Activated CD4-positive, alpha-beta T cell treated with anti-CD3 and anti-CD28 coated beads for 36 hours (primary cell): Measurements from ENCODE around the gene HOXB5. TPM values are rescaled to one million over a fixed set of nuclear protein-coding genes. Genes with fewer than 3 reads are reported as not detected.

Experiments
- ATAC-seq: fragments of 200-7000 bp; cut with Tn5 transposase; one replicate; pipeline ENCODE4 v1.10.0; 2021; ENCODE audit warnings: mild to moderate bottlenecking, moderate library complexity
- CTCF ChIA-PET: fragments of 350-600 bp; sonication (Branson Sonifier 250); formaldehyde crosslinking; loops from one replicate; lab custom pipeline; 2021; ENCODE audit warnings: antibody characterized with exemption; lab: Charles Lee
- POLR2A ChIA-PET: fragments of 350-600 bp; sonication (Branson Sonifier 250); formaldehyde crosslinking; loops from one replicate; lab custom pipeline; 2021; ENCODE audit warnings: antibody characterized with exemption, inconsistent platforms; lab: Charles Lee
- DNase-seq: peaks from one replicate; pipeline ENCODE4 v3.0.0-alpha.2; 2020
- H3K27ac Mint-ChIP-seq: one replicate; pipeline ENCODE4 v1.8.0; 2021; ENCODE audit warnings: mixed read lengths
- H3K27me3 Mint-ChIP-seq: one replicate; pipeline ENCODE4 v1.8.0; 2021; ENCODE audit warnings: mixed read lengths
- H3K36me3 Mint-ChIP-seq: one replicate; pipeline ENCODE4 v1.8.0; 2021; ENCODE audit warnings: low read depth, mixed read lengths
- H3K4me1 Mint-ChIP-seq: one replicate; pipeline ENCODE4 v1.8.0; 2021; ENCODE audit warnings: mixed read lengths
- H3K4me3 Mint-ChIP-seq: one replicate; pipeline ENCODE4 v1.8.0; 2021; ENCODE audit warnings: mild to moderate bottlenecking, moderate library complexity, mixed read lengths
- H3K9me3 Mint-ChIP-seq: one replicate; pipeline ENCODE4 v1.8.0; 2021; ENCODE audit warnings: low read depth, mixed read lengths
- intact Hi-C, 2 experiments: fragments of 100-400 bp; cut with DNase I in 1 of 2; cut with micrococcal nuclease in 1 of 2; formaldehyde crosslinking; loops; one replicate each; pipeline versions ENCODE4 v1.14.2 to v1.15.1; 2022 to 2024; cut with DNase I, micrococcal nuclease
- total RNA-seq, 2 experiments: library from RNA; stranded (reverse); gene quantifications; one replicate each; pipeline ENCODE4 v1.2.3, GENCODE V29; 2021

HOXB5 gene
- total RNA-seq, 2 experiments from 2014 or later: not detected

GRCh38 chr17:48586355-48587258 lies 7.0 kb downstream of the HOXB5 start:
- Mint-ChIP-seq H3K4me1 (peaks cover 31% of the 10 kb centered on the region), H3K9me3 (no peaks in the 10 kb centered on the region)

GRCh38 chr17:48584223-48584741 lies 9.3 kb downstream of the HOXB5 start:
- no peaks in the 10 kb centered on the region for H3K36me3 Mint-ChIP-seq
- H3K4me3 Mint-ChIP-seq: no peak overlapping the region
- intact Hi-C loops: no loop called here
- no peak for ATAC-seq
- no peaks in the 10 kb centered on the region for H3K9me3 Mint-ChIP-seq
- peaks cover 93% of the 10 kb centered on the region for H3K27me3 Mint-ChIP-seq
- no peak for DNase-seq
- peaks cover 44% of the 10 kb centered on the region for H3K4me1 Mint-ChIP-seq
- CTCF ChIA-PET: interaction anchor here (0.7 to 2.2 kb wide), 6 partner anchors 9 to 320 kb away, joined by 3 to 14 read pairs (median 6); partner anchors contain the start of gene HOXB5
- POLR2A ChIA-PET: no interaction called here
- no peak overlapping the region for H3K27ac Mint-ChIP-seq

More at GRCh38 chr17:48586355-48587258, 7.0 kb downstream of the HOXB5 start:
- Mint-ChIP-seq H3K36me3 (no peaks in the 10 kb centered on the region), H3K4me3 (peak overlapping the region; percentile 83), H3K27ac (peak overlapping the region; percentile 49), H3K27me3 (peaks cover 90% of the 10 kb centered on the region)
- intact Hi-C loops: no loop called here
- ATAC-seq: no peak
- peak; percentile 64 for DNase-seq
- ChIA-PET POLR2A (no interaction called here), CTCF (interaction anchor here (0.5 to 1.8 kb wide), 8 partner anchors 21 to 340 kb away, joined by 3 to 5 read pairs (median 3); no protein-coding TSS in a partner anchor)

- Mint-ChIP-seq H3K4me1 (peaks cover 49% of the 10 kb centered on the region), H3K4me3 (no peak overlapping the region), H3K27me3 (peaks cover 94% of the 10 kb centered on the region), H3K36me3 (no peaks in the 10 kb centered on the region), H3K27ac (no peak overlapping the region), H3K9me3 (no peaks in the 10 kb centered on the region)
- CTCF ChIA-PET: interaction anchor here (0.6 to 2.2 kb wide), 8 partner anchors 9 to 375 kb away, joined by 3 to 14 read pairs (median 4); partner anchors contain the start of gene HOXB5
- intact Hi-C loops: no loop called here
- POLR2A ChIA-PET: no interaction called here
- no peak for ATAC-seq
- DNase-seq: no peak
These were observed 9.8 kb downstream of the HOXB5 start for GRCh38 chr17:48583708-48584222.

- intact Hi-C loops: no loop called here
- ChIA-PET POLR2A (no interaction called here), CTCF (interaction anchor here (0.6 to 2.2 kb wide), 7 partner anchors 10 to 459 kb away, joined by 3 to 14 read pairs (median 5); partner anchors contain the start of gene HOXB5)
- ATAC-seq (no peak), DNase-seq (no peak)
- H3K4me1 Mint-ChIP-seq: peaks cover 50% of the 10 kb centered on the region
- peak overlapping the region; percentile 50 for H3K4me3 Mint-ChIP-seq
- peaks cover 88% of the 10 kb centered on the region for H3K27me3 Mint-ChIP-seq
- H3K27ac Mint-ChIP-seq: no peak overlapping the region
- H3K9me3 Mint-ChIP-seq: no peaks in the 10 kb centered on the region
- no peaks in the 10 kb centered on the region for H3K36me3 Mint-ChIP-seq
These were observed 10.9 kb downstream of the HOXB5 start for GRCh38 chr17:48582750-48583069.

- H3K4me1 Mint-ChIP-seq: peaks cover 46% of the 10 kb centered on the region
- H3K4me3 Mint-ChIP-seq: peak overlapping the region; percentile 81
- POLR2A ChIA-PET: no interaction called here
These were observed 13.6 kb downstream of the HOXB5 start for GRCh38 chr17:48579760-48580554.

GRCh38 chr17:48579471-48579759 lies 14.2 kb downstream of the HOXB5 start:
- Mint-ChIP-seq H3K4me3 (peak overlapping the region; percentile 81), H3K4me1 (peaks cover 43% of the 10 kb centered on the region), H3K36me3 (peaks cover 2% of the 10 kb centered on the region), H3K27ac (no peak overlapping the region), H3K9me3 (no peaks in the 10 kb centered on the region), H3K27me3 (peaks cover 65% of the 10 kb centered on the region)
- ChIA-PET POLR2A (no interaction called here), CTCF (interaction anchor here (0.6 to 1.1 kb wide), 5 partner anchors 11 to 271 kb away, joined by 3 to 4 read pairs (median 3); partner anchors contain the start of gene HOXB3)
- DNase-seq (no peak), ATAC-seq (no peak)
- intact Hi-C loops: loop anchor here (2.0 to 5.0 kb wide), 2 partner anchors 37 kb away; no protein-coding TSS in a partner anchor

More at GRCh38 chr17:48579760-48580554, 13.6 kb downstream of the HOXB5 start:
- H3K27me3 Mint-ChIP-seq: peaks cover 69% of the 10 kb centered on the region
- no peaks in the 10 kb centered on the region for H3K9me3 Mint-ChIP-seq
- ATAC-seq (no peak), DNase-seq (no peak)
- CTCF ChIA-PET: interaction anchor here (0.6 to 0.8 kb wide), 4 partner anchors 12 to 247 kb away, joined by 3 read pairs; no protein-coding TSS in a partner anchor
- H3K36me3 Mint-ChIP-seq: peaks cover 2% of the 10 kb centered on the region
- no peak overlapping the region for H3K27ac Mint-ChIP-seq
- intact Hi-C loops: loop anchor here (2.0 to 5.0 kb wide), 2 partner anchors 37 to 38 kb away; no protein-coding TSS in a partner anchor

- Mint-ChIP-seq H3K4me1 (peaks cover 43% of the 10 kb centered on the region), H3K36me3 (peaks cover 2% of the 10 kb centered on the region), H3K4me3 (peak overlapping the region; percentile 81), H3K27me3 (peaks cover 59% of the 10 kb centered on the region), H3K27ac (peak overlapping the region; percentile 47), H3K9me3 (no peaks in the 10 kb centered on the region)
- ChIA-PET POLR2A (no interaction called here), CTCF (interaction anchor here (0.6 to 1.1 kb wide), 5 partner anchors 12 to 270 kb away, joined by 3 to 4 read pairs (median 3); partner anchors contain the start of gene HOXB3)
- intact Hi-C loops: loop anchor here (1.0 to 5.0 kb wide), 3 partner anchors 31 to 37 kb away; no protein-coding TSS in a partner anchor
- ATAC-seq: peak; percentile 60
- DNase-seq: peak; percentile 45
These were observed 14.7 kb downstream of the HOXB5 start for GRCh38 chr17:48578616-48579470.

- H3K27ac Mint-ChIP-seq: peak within 1 kb of the TSS; percentile 47
- peaks cover 43% of the 10 kb centered on the region for H3K4me1 Mint-ChIP-seq
- H3K36me3 Mint-ChIP-seq: peaks cover 2% of the 10 kb centered on the region
- H3K4me3 Mint-ChIP-seq: peak within 1 kb of the TSS; percentile 81
- intact Hi-C loops: loop anchor here (1.0 to 5.0 kb wide), 3 partner anchors 32 to 36 kb away; no protein-coding TSS in a partner anchor
- peaks cover 52% of the 10 kb centered on the region for H3K27me3 Mint-ChIP-seq
- ChIA-PET CTCF (interaction anchor here (0.6 to 1.1 kb wide), 6 partner anchors 12 to 327 kb away, joined by 3 to 4 read pairs (median 3); partner anchors contain the start of gene HOXB3), POLR2A (no interaction called here)
- no peaks in the 10 kb centered on the region for H3K9me3 Mint-ChIP-seq
- ATAC-seq (peak; percentile 72), DNase-seq (peak; percentile 80)
These were observed 15.5 kb downstream of the HOXB5 start, which contains the start of gene HOXB4 for GRCh38 chr17:48577946-48578615. Gene HOXB4, minus strand, starts transcription at chr17:48578350. Its CDS starts 31 bp downstream, at chr17:48578319.

- Mint-ChIP-seq H3K4me1 (peaks cover 39% of the 10 kb centered on the region), H3K27ac (no peak overlapping the region), H3K9me3 (no peaks in the 10 kb centered on the region), H3K36me3 (peaks cover 2% of the 10 kb centered on the region), H3K4me3 (peak overlapping the region; percentile 81), H3K27me3 (peaks cover 46% of the 10 kb centered on the region)
- DNase-seq (no peak), ATAC-seq (peak; percentile 4)
- intact Hi-C loops: loop anchor here in 1 of 2 experiments (5.0 kb wide), 1 partner anchor 35 kb away; no protein-coding TSS in a partner anchor
- CTCF ChIA-PET: interaction anchor here (0.6 kb wide), 2 partner anchors 253 to 327 kb away, joined by 3 read pairs; no protein-coding TSS in a partner anchor
- POLR2A ChIA-PET: no interaction called here
These were observed 16.1 kb downstream of the HOXB5 start for GRCh38 chr17:48577330-48577945.
